GM19467 (cell line): ENCODE measurements around the gene VIPR2.

Experiments used
- ATAC-seq: cut with Tn5 transposase; IDR thresholded peaks from one replicate; pipeline ENCODE4 v1.9.1; 2021; ENCODE audit warnings: mild to moderate bottlenecking, moderate library complexity; ENCODE audit not compliant: unreplicated experiment

Gene VIPR2

DNA sequence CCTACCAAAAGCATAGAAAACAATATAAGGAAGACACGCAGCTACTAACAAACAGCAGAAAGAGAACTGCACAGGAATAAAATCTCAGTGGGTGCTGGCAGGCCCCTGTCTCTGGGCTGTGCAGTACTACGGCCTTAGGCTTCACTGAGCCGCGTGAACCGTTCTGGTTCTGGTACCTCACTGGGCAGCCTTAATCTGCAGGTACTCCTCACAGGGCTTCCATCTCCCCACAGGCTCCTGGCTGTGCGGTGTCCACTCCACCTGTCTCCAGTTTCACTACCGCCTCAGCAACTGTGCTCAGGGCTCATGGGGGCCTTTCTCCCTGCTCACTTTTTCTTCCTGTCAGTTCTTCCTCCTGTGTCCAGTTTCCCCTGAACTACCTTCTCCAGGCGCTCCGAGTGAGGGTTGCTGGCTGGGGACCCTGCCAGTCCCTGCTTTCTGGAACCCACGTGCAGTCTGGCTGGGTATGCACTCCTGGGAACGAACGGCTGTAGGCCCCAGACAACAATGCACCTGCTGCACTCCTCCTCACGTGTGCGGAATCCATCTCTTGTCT is 75.7 kb downstream of the VIPR2 start:
- ATAC-seq, result no peak

DNA sequence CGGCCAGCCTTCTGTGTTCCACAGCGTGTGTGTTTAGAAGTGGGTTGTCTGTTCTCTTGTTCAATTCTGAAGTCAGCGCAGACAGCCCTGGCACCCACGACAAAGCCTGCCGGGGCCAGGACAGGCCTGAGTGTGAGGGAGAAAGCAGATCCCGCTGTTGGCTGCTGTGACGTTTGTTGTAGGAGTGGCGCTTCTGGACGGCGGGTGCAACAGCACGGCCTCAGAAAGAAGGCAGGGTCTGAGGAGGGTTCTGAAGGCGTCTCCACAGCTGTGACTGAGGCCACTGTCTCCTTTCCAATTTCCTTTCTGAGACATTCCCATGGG is 76.2 kb downstream of the VIPR2 start:
- ATAC-seq, result no peak

DNA sequence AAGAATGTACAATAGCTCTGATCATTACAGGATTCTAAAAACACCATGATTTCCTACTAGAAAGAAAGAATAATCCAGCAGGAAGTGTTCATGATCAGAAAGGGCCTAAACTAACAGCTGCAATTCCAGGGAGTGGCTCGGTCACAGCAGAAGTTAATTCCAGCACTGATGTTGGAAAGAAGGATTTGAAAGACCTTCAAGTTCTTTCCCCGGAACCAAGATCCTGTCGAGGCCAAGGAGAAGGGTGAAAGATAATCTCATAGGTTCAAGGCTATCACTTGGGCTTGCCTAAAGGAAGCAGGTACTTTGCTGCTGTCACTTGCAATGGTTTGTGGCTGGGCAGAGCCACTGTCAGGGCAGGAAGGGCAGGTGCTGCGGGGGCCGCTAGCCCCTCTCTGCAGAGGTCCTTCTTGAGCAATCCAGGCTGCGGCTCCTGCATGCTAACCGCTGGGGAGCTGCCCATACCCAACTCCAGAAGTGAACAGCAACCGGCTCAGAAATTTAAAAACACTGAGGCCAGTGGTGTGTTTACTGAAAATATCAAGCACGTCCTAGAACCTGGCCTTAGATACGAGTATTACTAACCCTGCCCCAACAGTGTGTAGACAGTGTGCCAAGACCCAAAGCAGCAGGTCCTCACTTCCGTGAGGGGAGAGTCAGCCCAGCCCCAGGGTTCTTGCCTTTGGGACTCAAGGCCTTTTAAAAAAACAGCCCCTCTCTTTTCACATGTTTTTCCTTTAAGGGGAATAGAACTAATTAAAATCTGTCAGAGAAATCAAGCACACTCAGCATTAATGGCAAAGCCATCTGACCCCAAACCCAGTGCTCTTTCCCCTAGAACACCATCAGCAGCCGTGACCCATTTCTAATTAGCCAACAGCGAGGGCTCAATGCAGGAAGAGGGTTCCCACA is 76.8 kb downstream of the VIPR2 start:
- no peak for ATAC-seq

DNA sequence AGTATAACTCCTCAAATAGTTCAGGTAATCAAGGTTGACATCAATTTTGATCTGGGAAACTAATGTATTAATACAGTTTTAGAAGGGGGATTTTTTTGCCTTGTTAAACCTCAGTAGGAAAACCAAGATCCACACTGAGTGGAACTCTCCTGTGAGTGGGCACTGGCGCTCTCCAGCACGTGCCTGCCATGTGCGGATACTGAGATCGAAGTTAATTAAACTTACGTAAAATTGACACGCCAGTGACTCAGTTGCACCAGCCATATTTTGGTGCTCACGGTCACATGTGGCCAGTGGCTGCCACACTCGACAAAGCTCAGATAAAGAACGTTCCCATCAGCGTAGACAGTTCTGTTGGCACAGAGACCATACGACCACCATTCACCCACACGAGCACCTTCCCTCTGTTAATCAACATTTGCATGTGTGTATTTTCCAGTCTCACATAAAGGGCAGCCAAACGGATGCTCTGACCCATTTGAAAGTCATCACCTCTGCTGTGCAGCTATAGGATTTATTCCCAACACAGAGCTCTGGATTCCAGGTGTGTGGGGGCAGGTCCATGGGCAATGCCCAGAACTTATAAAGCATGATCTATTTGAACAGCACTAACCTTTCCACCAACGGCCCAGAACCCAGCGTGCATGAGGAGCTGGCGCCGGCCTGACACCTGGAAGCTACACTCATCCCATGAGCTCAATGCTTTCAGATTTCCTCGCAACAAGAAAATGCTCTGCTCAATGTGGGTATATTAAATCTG is 77.7 kb downstream of the VIPR2 start:
- ATAC-seq, result no peak

DNA sequence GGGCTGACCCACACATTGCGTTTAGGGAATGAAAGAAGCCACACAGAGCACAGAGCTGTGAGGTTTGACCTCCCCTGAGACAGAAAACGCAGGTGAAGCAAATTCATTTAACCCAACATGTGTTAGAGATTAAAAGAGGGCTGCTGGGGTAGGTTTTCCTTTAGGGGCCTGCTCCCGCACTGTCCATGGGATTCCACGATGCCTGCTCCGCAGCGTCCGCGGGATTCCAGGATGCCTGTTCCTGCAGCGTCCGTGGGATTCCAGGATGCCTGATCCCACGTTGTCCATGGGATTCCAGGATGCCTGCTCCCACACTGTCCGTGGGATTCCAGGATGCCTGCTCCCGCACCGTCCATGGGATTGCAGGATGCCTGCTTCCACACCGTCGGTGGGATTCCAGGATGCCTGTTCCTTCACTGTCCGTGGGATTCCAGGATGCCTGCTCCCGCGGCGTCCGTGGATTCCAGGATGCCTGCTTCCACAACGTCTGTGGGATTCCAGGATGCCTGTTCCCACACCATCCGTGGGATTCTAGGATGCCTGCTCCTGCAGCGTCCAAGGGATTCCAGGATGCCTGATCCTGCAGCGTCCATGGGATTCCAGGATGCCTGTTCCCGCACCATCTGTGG is 78.7 kb downstream of the VIPR2 start:
- ATAC-seq, result no peak

DNA sequence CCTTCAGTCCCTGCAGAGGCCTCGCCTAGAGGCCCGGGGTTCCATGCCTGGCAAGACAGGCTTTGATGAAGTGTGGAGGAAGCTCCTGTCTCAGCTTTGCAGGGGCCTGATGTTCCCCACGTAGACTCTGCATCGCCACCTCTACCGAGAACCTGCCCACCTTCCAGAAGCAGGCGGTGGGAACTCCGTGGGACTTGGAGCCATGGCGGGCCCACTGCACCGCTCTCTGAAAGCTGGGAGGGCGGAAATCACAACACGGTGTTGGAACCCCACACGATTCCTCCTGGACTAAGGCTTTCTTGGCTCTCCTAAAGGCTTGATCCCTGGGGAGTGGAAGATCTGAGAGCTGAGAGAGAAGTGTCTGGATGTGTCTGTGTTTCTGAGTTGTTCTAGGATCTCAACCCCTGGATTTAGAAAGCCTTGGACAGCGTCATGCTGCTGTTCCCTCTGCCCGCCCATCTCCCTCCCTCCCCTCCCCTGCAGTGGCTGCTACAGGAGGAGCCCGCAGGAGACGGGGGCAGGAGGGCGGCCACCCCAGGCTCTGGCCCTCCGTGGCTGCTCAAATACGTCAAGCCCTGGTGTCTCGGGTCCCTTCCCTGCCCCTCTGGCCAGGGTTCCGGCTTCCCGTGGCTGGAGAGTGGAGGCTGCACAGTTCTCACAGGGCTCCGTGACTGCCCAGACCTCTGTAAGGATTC is 79.7 kb downstream of the VIPR2 start:
- ATAC-seq, result no peak

DNA sequence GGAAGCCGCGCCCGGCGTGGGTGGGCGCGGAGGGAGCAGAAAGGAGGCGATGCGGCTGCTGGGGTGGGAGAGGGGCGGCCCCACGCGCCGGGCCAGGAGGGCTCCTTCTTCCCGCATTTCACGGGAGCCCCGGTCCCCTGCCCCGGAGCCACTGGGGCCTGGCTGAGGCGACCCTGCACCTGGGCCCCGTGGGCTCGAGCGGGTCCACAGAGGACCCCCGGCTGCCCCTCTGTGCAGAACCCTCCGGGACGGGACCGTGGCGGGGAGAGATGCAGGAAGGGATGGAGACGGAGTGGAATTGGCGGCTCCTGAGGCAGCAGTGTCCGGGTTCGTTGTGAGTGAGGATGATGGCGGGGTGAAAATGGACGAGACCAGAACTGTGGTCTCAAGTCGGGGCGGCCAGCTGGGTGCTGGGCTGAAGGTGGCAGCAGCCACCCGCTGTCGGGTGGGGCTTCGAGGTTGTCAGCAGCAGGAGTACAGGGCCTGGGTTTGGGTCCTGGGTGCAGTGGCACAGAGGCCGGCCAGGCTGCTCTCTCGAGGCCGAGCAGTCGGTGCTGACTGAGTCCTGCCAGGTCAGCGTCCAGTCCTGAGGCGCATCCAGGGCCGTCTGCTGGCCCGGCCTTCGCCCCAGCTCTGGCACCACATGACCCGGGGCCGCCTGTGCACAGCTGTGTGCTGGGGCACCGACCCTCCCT is 80.4 kb downstream of the VIPR2 start:
- ATAC-seq, result no peak

DNA sequence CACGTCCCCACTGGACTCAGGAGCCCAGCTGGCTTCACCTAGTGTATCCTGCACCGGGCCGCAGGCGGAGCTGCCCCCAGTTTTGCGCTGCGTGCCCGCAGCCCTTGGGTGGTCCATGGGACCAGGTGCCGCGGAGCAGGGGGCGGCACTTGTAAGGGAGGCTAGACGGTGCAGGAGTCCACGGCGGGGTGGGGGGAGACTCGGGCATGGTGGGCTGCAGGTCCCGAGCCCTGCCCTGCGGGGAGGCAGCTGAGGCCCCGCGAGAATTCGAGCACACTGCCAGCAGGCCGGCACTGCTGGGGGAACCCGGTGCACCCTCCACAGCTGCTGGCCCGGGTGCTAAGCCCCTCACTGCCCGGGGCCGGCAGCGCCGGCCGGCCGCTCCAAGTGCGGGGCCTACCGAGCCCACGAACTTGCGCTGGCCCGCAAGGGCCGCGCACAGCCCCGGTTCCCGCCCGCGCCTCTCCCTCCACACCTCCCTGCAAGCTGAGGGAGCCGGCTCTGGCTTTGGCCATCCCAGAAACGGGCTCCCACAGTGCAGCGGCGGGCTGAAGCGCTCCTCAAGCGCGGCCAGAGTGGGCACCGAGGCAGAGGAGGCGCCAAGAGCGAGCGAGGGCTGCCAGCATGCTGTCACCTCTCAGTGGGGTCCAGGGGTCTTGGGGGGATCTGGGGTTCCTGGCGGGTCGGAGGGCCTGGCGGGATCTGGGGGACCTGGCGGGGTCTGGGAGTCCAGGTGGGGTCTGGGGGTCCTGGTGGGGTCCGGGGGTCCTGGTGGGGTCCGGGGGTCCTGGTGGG is 81.4 kb downstream of the VIPR2 start:
- ATAC-seq, result no peak

DNA sequence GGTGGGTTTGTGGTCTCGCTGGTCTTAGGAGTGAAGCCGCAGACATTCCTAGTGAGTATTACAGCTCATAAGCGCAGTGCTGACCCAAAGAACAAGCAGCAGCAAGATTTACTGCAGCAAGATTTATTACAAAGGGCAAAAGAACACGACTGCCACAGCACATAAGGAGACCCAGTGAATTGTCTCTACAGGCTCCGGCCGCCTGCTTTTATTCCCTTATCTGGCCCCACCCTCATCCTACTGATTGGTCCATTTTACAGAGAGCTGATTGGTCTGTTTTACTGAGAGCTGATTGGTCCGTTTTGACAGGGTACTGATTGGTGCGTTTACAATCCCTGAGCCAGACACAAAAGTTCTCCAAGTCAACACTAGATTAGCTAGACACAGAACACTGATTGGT is 82.1 kb downstream of the VIPR2 start:
- ATAC-seq, result no peak

DNA sequence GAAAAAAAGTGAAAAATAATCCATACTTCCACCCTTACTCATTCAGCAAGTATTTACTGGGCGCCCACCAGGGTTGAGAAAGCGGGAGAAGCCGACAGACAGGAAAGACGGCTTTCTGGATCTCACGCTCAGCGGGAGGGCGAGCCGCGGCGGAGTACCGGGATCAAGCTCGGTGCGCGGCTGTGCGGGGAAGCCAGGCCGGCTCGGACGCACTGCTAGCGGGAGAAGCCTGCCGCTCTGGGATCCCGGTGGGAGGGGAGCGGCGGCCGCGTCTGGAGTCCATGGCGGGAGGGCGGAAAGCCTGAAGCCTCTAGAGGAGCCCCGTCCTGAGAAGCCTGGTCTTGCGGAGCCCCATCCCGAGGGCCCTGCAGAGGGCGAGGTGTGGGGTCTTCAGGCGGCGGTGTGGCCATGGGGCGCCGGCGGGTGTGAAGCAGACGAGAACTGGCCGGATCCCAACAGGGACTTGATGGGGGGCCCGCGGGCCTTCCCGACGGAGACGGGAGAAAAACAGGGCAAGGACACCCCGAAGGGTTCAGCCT is 82.9 kb downstream of the VIPR2 start:
- ATAC-seq, result no peak

DNA sequence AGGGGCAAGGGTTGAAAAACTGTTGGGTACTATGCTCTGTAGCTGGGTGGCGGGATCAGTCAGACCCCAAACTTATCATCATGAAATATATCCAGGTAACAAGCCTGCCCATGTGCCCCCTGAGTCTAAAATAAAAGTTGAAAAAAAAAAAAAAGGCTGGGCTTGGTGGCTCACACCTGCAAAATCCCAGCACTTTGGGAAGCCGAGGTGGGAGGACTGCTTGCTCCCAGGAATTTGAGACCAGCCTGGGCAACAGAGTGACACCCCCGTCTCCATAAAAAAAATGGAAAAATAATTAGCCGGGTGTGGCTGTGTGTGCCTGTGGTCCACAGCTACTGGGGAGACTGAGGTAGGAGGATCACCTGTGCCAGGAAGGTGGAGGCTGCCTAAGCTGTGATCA is 83.5 kb downstream of the VIPR2 start:
- no peak for ATAC-seq

DNA sequence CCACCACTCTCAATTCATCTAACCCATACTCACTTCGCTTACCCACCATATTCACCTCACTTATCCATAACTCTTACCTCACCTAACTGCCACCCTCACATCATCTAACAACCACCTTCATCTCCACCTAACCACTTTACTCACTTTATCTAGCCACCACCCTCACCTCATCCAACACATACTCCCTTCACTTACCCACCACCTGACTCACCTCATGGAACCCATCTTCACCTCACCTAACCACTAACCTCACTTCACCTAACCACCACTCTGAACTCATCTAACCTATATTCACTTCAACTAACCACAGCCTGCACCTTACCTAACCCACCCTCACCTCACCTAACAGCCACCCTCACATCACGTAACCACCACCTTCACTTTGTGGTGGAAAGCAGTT is 84.2 kb downstream of the VIPR2 start:
- ATAC-seq, result no peak

DNA sequence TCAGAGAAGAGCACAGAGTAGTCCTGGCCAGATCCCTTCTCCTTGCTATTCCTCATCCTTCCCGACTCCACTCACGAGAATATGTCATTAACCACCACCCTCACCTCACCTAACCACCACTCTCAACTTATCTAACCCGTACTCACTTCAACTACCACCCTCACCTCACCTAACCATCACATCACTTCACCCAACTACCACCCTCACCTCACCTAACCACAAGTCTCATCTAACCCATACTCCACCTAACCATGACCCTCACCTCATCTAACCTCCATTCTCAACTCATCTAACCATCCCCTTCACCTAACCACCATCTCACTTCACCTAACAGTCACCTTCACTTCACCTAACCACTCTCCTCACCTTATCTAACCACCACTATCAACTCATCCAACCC is 85.0 kb downstream of the VIPR2 start:
- ATAC-seq, result no peak

DNA sequence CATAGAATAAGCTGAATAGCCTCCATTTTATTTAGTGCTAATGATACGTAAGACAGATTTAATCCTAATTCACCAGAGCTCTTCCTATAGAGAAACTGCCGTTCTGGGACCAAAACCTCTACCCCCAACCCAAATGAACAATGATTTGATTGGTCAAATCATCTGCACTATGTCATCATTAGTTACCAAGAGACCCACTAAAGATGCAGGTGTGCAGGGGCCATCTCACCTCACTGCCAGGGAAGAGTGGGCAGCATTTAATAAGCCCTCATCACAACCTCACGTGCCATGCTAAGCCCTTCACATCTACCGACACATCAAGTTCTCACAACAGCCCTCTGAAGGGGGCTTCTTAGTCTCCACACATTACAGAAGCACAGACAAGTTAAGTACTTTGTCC is 87.0 kb downstream of the VIPR2 start:
- no peak for ATAC-seq

DNA sequence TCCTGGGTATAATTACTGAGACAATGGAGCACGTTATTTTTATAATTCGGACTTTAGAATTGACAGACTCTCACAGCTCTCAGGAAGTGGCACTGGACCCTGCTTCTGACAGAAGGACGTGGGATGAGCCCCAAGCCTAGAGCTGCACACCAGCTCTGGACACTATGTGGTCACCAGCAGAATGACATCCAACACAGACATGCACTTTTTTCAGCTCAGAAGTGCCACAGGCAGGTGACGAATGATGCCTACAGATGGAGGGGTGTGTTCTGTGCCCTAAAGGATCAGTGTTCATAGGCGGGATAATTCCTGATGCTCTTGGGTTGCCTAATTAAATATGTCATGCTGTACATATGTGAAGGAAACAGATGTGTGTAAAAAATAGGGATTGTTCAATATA is 87.9 kb downstream of the VIPR2 start:
- ATAC-seq, result no peak

DNA sequence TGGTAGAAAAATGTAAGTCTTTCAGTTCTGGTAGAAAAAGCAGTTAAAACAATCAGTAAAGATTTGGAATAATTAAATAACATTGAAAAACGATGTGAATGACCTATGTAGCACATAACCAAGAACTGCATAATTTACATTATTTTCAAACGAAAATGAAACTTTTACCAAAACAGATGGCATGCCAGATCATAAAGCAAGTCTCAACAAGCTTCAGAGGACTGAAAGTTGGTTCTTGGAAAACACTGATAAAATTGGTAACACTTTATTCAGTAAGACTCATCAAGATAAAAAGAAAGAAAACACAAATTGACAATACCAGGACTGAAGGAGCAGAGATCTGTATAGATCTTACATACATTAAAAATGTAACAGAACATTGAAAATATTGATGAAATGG is 92.8 kb downstream of the VIPR2 start:
- no peak for ATAC-seq

DNA sequence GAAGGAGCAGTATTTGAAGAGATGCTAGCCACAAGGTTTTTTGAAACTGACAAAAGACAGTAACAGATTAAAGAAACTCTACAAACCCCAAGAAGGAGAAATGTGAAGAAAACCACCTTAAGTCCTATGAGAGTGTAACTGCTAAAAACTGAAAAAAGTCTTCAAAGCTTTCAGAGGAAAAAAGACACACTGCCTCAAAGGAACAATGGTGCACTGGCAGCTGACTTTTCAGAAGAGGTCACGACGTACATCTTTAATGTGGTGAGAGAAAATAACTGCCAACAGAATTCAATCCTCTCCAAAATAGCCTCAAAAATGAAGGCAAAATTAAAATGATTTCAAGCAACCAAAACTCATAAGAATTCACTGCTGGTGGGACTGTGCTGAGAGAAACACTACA is 94.0 kb downstream of the VIPR2 start:
- ATAC-seq, result no peak

DNA sequence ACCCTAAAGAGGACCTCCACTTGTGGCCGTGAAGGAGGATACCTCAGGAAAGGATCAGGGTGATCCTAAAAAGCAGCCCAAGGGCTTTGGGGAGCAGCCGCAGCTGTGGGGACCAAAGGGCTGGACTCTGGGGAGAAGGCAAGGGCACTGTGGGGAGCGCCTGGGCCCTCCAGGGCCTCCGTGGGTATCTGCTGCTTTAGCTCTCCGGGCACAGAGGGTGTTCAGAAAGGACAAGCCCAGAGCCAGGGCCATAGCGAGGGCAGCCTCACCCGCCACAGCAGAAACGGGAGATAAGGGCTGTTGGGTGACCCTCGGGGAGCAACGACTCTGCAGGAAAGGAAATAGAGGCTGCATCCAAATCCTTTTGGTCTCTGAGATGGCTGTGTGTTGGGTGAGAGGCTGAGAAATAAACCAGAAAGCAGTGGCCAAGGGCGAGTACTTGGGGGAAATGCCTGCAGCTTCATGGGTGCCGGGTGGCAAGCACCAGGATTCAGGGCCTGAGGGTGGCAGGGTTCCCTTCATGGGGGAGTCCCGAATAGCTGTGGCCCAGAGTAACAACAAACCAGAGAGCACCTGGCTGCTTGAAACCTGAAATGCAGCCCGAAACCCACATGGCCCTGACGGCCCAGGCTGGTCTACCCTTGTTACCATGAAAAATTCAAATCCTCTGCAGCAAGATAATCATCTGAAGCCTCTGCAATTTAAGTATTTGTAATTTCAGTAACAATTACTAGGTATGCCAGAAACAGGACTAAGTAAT is 95.2 kb downstream of the VIPR2 start:
- no peak for ATAC-seq

DNA sequence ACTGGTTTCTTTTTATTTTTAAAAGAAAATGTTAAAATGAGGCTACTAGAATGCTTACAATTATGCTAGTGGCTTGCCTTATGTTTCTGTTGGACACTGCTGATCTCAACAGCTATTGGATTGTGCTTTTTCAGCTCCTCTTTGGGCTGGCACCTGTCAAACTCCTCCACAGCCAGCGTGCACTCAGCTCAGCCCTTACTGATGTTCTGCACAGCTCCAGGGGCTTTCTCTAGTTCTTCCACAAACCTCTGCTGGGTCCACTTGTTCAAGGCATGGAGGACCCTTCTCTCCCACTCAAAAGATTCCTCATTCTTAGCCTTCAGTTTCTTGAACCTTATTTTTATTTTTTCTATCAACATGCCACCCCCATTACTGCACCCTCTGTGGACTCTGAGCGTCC is 96.0 kb downstream of the VIPR2 start:
- no peak for ATAC-seq
